Measurements from ENCODE around the gene COL13A1. TPM values are rescaled to one million over a fixed set of nuclear protein-coding genes. Genes with fewer than 3 reads are reported as not detected.

Gene COL13A1
- total and polyA plus RNA-seq, 8 donors, result 2.1 to 68.5 (median 52.4) TPM

GRCh38 chr10:69925111-69925510 lies 123.4 kb downstream of the COL13A1 start:
- no peaks in the 10 kb centered on the region for H3K4me1 ChIP-seq
- no peak overlapping the region for H3K4me3 ChIP-seq
- TF ChIP-seq, protein P1, sequence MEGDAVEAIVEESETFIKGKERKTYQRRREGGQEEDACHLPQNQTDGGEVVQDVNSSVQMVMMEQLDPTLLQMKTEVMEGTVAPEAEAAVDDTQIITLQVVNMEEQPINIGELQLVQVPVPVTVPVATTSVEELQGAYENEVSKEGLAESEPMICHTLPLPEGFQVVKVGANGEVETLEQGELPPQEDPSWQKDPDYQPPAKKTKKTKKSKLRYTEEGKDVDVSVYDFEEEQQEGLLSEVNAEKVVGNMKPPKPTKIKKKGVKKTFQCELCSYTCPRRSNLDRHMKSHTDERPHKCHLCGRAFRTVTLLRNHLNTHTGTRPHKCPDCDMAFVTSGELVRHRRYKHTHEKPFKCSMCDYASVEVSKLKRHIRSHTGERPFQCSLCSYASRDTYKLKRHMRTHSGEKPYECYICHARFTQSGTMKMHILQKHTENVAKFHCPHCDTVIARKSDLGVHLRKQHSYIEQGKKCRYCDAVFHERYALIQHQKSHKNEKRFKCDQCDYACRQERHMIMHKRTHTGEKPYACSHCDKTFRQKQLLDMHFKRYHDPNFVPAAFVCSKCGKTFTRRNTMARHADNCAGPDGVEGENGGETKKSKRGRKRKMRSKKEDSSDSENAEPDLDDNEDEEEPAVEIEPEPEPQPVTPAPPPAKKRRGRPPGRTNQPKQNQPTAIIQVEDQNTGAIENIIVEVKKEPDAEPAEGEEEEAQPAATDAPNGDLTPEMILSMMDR (IDR thresholded peaks at IDR 0.05), result no peak
- H3K27me3 ChIP-seq, result no peaks in the 10 kb centered on the region
- ATAC-seq (no peak), DNase-seq (no peak)
- no peaks in the 10 kb centered on the region for H3K36me3 ChIP-seq
- no peak overlapping the region for H3K27ac ChIP-seq
- intact Hi-C loops (cut with DNase I), result no loop called here
- H3K9me3 ChIP-seq, result no peaks in the 10 kb centered on the region

- no peak for DNase-seq
- TF ChIP-seq, protein P1 (IDR thresholded peaks at IDR 0.05), result no peak
- H3K4me1 ChIP-seq, result no peaks in the 10 kb centered on the region
- no peak overlapping the region for H3K4me3 ChIP-seq
- no peaks in the 10 kb centered on the region for H3K9me3 ChIP-seq
- intact Hi-C loops (cut with DNase I), result no loop called here
- H3K27ac ChIP-seq, result no peak overlapping the region
- peaks cover 0 to 5% of the 10 kb centered on the region in 2 donors for H3K27me3 ChIP-seq
- no peaks in the 10 kb centered on the region for H3K36me3 ChIP-seq
- ATAC-seq, result no peak
Measured at GRCh38 chr10:69928339-69928738, 126.6 kb downstream of the COL13A1 start.

GRCh38 chr10:69929575-69929974 lies 127.9 kb downstream of the COL13A1 start:
- DNase-seq (no peak), ATAC-seq (no peak)
- peaks cover 0 to 5% of the 10 kb centered on the region in 2 donors for H3K27me3 ChIP-seq
- TF ChIP-seq, protein P1 (IDR thresholded peaks at IDR 0.05), result no peak
- no peaks in the 10 kb centered on the region for H3K9me3 ChIP-seq
- intact Hi-C loops (cut with DNase I), result no loop called here
- no peaks in the 10 kb centered on the region for H3K4me1 ChIP-seq
- H3K4me3 ChIP-seq, result no peak overlapping the region
- no peak overlapping the region for H3K27ac ChIP-seq
- H3K36me3 ChIP-seq, result no peaks in the 10 kb centered on the region

GRCh38 chr10:69934768-69935167 lies 133.1 kb downstream of the COL13A1 start:
- intact Hi-C loops (cut with DNase I), result no loop called here

GRCh38 chr10:69936091-69936490 lies 134.4 kb downstream of the COL13A1 start:
- Histone ChIP-seq H3K4me1 (no peaks in the 10 kb centered on the region), H3K27ac (no peak overlapping the region), H3K27me3 (peaks cover 0 to 5% of the 10 kb centered on the region in 2 donors), H3K4me3 (no peak overlapping the region), H3K36me3 (no peaks in the 10 kb centered on the region), H3K9me3 (peaks cover 0 to 5% of the 10 kb centered on the region in 2 donors)
- DNase-seq (no peak), ATAC-seq (peak; percentile 30)
- intact Hi-C loops (cut with DNase I), result no loop called here
- TF ChIP-seq, protein P1 (IDR thresholded peaks at IDR 0.05), result no peak

More at GRCh38 chr10:69934768-69935167, 133.1 kb downstream of the COL13A1 start:
- ATAC-seq (no peak), DNase-seq (no peak)
- Histone ChIP-seq H3K27me3 (peaks cover 0 to 5% of the 10 kb centered on the region in 2 donors), H3K4me1 (no peaks in the 10 kb centered on the region), H3K9me3 (no peaks in the 10 kb centered on the region), H3K27ac (no peak overlapping the region), H3K4me3 (no peak overlapping the region), H3K36me3 (no peaks in the 10 kb centered on the region)
- TF ChIP-seq, protein P1 (IDR thresholded peaks at IDR 0.05), result no peak

Data from left lung (tissue), 10 donors.